H1 (cell line): Measurements from ENCODE around the gene GRID1. TPM values are rescaled to one million over a fixed set of nuclear protein-coding genes. Genes with fewer than 3 reads are reported as not detected.

Source experiments
- CTCF ChIA-PET: fragments of 300-600 bp; sonication (Branson Sonifier 250); formaldehyde crosslinking; loops from one replicate; lab custom pipeline; 2021; ENCODE audit not compliant: partially characterized antibody; lab: Charles Lee
- POLR2A ChIA-PET: fragments of 300-600 bp; sonication (Branson Sonifier 250); formaldehyde crosslinking; loops from one replicate; lab custom pipeline; 2021; ENCODE audit warnings: inconsistent platforms; ENCODE audit not compliant: partially characterized antibody; lab: Charles Lee
- DNase-seq, 2 experiments: peaks; one replicate each; pipeline versions ENCODE4 v3.0.0 to v3.0.0-alpha.2; 2010 to 2022; ENCODE audit warnings: low spot score in 2 of 2, low read depth in 1 of 2, mixed read lengths in 1 of 2
- FAIRE-seq: peaks from 2 replicates; lab custom pipeline; 2011; peaks lifted over from hg19 to GRCh38; lab: Jason Lieb, UNC
- H2AFZ ChIP-seq: 2 replicates; pipeline ENCODE4 v1.8.1; 2012; ENCODE audit warnings: low read length, inconsistent platforms
- H2AK5ac ChIP-seq: 2 replicates; pipeline ENCODE4 v1.6.1; 2013; ENCODE audit warnings: low read depth, low read length
- H2BK120ac ChIP-seq: replicated peaks from 2 replicates; pipeline ENCODE3; 2013; ENCODE audit warnings: low read depth, low read length, inconsistent platforms
- H2BK12ac ChIP-seq: 2 replicates; pipeline ENCODE4 v1.6.1; 2013; ENCODE audit warnings: low read depth, low read length
- H2BK15ac ChIP-seq: 2 replicates; pipeline ENCODE4 v1.6.1; 2013; ENCODE audit warnings: low read length
- H2BK20ac ChIP-seq: 2 replicates; pipeline ENCODE4 v1.6.1; 2013; ENCODE audit warnings: low read length
- H2BK5ac ChIP-seq: 2 replicates; pipeline ENCODE4 v1.6.1; 2013; ENCODE audit warnings: low read depth, low read length
- H3K14ac ChIP-seq: 2 replicates; pipeline ENCODE4 v1.6.1; 2013; ENCODE audit warnings: inconsistent platforms; ENCODE audit not compliant: insufficient read length
- H3K18ac ChIP-seq: 2 replicates; pipeline ENCODE4 v1.6.1; 2013; ENCODE audit warnings: low read length; ENCODE audit errors: extremely low read depth
- H3K23ac ChIP-seq: 2 replicates; pipeline ENCODE4 v1.6.1; 2013; ENCODE audit warnings: inconsistent platforms; ENCODE audit not compliant: insufficient read length
- H3K23me2 ChIP-seq: 2 replicates; pipeline ENCODE4 v1.6.1; 2013; ENCODE audit warnings: low read depth, low read length
- H3K27ac ChIP-seq: 2 replicates; pipeline ENCODE4 v1.6.1; 2011; ENCODE audit warnings: low read depth, low read length, inconsistent platforms
- H3K27me3 ChIP-seq, 4 experiments: replicated peaks in 1 of 4; 1 replicate in 1 of 4; 2 replicates in 3 of 4; pipeline versions ENCODE4 v1.6.1 to v1.8.1; 2011 to 2013; ENCODE audit warnings: low read length in 3 of 4, mild to moderate bottlenecking in 3 of 4, inconsistent platforms in 2 of 4, mixed read lengths in 2 of 4, moderate library complexity in 1 of 4; ENCODE audit not compliant: control insufficient read depth in 3 of 4, insufficient read depth in 3 of 4; ENCODE audit errors: extremely low read depth in 1 of 4
- H3K36me3 ChIP-seq, 4 experiments: 2 replicates each; pipeline versions ENCODE4 v1.6.1 to v1.8.1; 2011 to 2013; ENCODE audit warnings: mild to moderate bottlenecking in 4 of 4, low read length in 3 of 4, moderate library complexity in 2 of 4, control low read depth in 1 of 4, inconsistent platforms in 1 of 4; ENCODE audit not compliant: insufficient read depth in 4 of 4, control insufficient read depth in 2 of 4
- H3K4ac ChIP-seq: replicated peaks from 2 replicates; pipeline ENCODE3; 2013; ENCODE audit warnings: low read length, low read depth, mixed read lengths, inconsistent platforms; ENCODE audit not compliant: insufficient read length
- H3K4me1 ChIP-seq, 4 experiments: replicated peaks in 1 of 4; 1 replicate in 1 of 4; 2 replicates in 3 of 4; pipeline versions ENCODE4 v1.6.1 to v1.8.1; 2011 to 2013; ENCODE audit warnings: low read length in 3 of 4, inconsistent platforms in 2 of 4, mixed read lengths in 1 of 4; ENCODE audit not compliant: insufficient read depth in 4 of 4, control insufficient read depth in 3 of 4
- H3K4me2 ChIP-seq, 2 experiments: 2 replicates each; pipeline versions ENCODE4 v1.6.1 to v1.8.1; 2011 to 2013; ENCODE audit warnings: low read depth in 2 of 2, low read length in 2 of 2, control low read depth in 1 of 2, inconsistent platforms in 1 of 2, mild to moderate bottlenecking in 1 of 2; ENCODE audit not compliant: insufficient read depth in 1 of 2
- H3K4me3 ChIP-seq, 4 experiments: fragments of 200-600, 300-600 bp in 1 of 4; sonication (generic), shearing (Covaris generic), sonication (Bioruptor Twin) in 1 of 4; 2 replicates each; pipeline versions ENCODE4 v1.5.1 to v1.8.1; 2011 to 2016; ENCODE audit warnings: low read length in 4 of 4, low read depth in 3 of 4, control low read depth in 2 of 4, inconsistent platforms in 2 of 4, mild to moderate bottlenecking in 2 of 4, mixed read lengths in 1 of 4, moderate library complexity in 1 of 4; ENCODE audit not compliant: insufficient read depth in 2 of 4; ENCODE audit errors: extremely low read depth in 1 of 4
- H3K56ac ChIP-seq: replicated peaks from 2 replicates; pipeline ENCODE3; 2013; ENCODE audit warnings: low read depth, mild to moderate bottlenecking, mixed read lengths, low read length, inconsistent platforms; ENCODE audit not compliant: insufficient read length
- H3K79me1 ChIP-seq: 2 replicates; pipeline ENCODE4 v1.6.1; 2013; ENCODE audit warnings: low read depth, low read length, control low read depth
- H3K79me2 ChIP-seq, 2 experiments: 2 replicates each; pipeline versions ENCODE4 v1.6.1 to v1.8.1; 2012 to 2013; ENCODE audit warnings: low read length in 2 of 2, mild to moderate bottlenecking in 2 of 2, inconsistent platforms in 1 of 2; ENCODE audit not compliant: insufficient read depth in 2 of 2, control insufficient read depth in 1 of 2
- H3K9ac ChIP-seq, 4 experiments: replicated peaks in 1 of 4; 1 replicate in 1 of 4; 2 replicates in 3 of 4; pipeline versions ENCODE4 v1.6.1 to v1.8.1; 2011 to 2013; ENCODE audit warnings: low read depth in 3 of 4, low read length in 3 of 4, control low read depth in 2 of 4, mild to moderate bottlenecking in 2 of 4, moderate library complexity in 2 of 4, inconsistent platforms in 1 of 4; ENCODE audit errors: extremely low read depth in 1 of 4
- H3K9me3 ChIP-seq, 2 experiments: 2 replicates each; pipeline versions ENCODE4 v1.6.1 to v1.8.1; 2012 to 2013; ENCODE audit warnings: mild to moderate bottlenecking in 2 of 2, moderate library complexity in 2 of 2, control low read depth in 1 of 2, inconsistent platforms in 1 of 2, low read depth in 1 of 2, low read length in 1 of 2, mixed read lengths in 1 of 2; ENCODE audit not compliant: insufficient read depth in 2 of 2
- H4K20me1 ChIP-seq, 2 experiments: replicated peaks in 1 of 2; 2 replicates each; pipeline versions ENCODE3 to v1.8.1; 2011 to 2013; ENCODE audit warnings: inconsistent platforms in 2 of 2, low read length in 2 of 2, mild to moderate bottlenecking in 1 of 2; ENCODE audit not compliant: insufficient read depth in 2 of 2, control insufficient read depth in 1 of 2
- H4K5ac ChIP-seq: 2 replicates; pipeline ENCODE4 v1.6.1; 2013; ENCODE audit warnings: low read length, low read depth, mixed read lengths, inconsistent platforms; ENCODE audit not compliant: insufficient read length
- H4K8ac ChIP-seq: 2 replicates; pipeline ENCODE4 v1.8.0; 2013; ENCODE audit warnings: mild to moderate bottlenecking, moderate library complexity, low read length, inconsistent platforms; ENCODE audit not compliant: insufficient read depth; ENCODE audit errors: extremely low read depth
- H4K91ac ChIP-seq: replicated peaks from 2 replicates; pipeline ENCODE3; 2013; ENCODE audit warnings: low read length, mixed read lengths, inconsistent platforms; ENCODE audit not compliant: insufficient read length
- BACH1 ChIP-seq: IDR thresholded peaks from 2 replicates; pipeline ENCODE4 v1.6.1; 2012; ENCODE audit warnings: low read length, improper control_type of control experiment
- BCL11A ChIP-seq, 2 experiments: IDR thresholded peaks; one replicate each; pipeline ENCODE4 v1.6.1; 2011; ENCODE audit warnings: low read depth in 2 of 2, low read length in 2 of 2, mild to moderate bottlenecking in 2 of 2
- CBX5 ChIP-seq: fragments of 300-800, 300-1000 bp; sonication (generic); IDR thresholded peaks from 2 replicates; pipeline ENCODE4 v1.7.1; 2016; ENCODE audit warnings: antibody characterized with exemption, low read length, low read depth
- EGR1 ChIP-seq: IDR thresholded peaks from 2 replicates; pipeline ENCODE4 v1.6.1; 2011; ENCODE audit warnings: low read depth, low read length, borderline replicate concordance
- FOSL1 ChIP-seq: IDR thresholded peaks from 2 replicates; pipeline ENCODE4 v1.6.1; 2011; ENCODE audit warnings: mild to moderate bottlenecking, low read depth, low read length, moderate library complexity; ENCODE audit not compliant: insufficient read depth
- HDAC2 ChIP-seq, 2 experiments: fragments of 300-600 bp in 1 of 2; sonication (generic) in 1 of 2; IDR thresholded peaks; 2 replicates each; pipeline ENCODE4 v1.6.1; 2011 to 2012; ENCODE audit warnings: low read depth in 2 of 2, low read length in 2 of 2, mild to moderate bottlenecking in 2 of 2, moderate library complexity in 2 of 2, borderline replicate concordance in 1 of 2, inconsistent platforms in 1 of 2
- KDM4A ChIP-seq: IDR thresholded peaks from one replicate; pipeline ENCODE4 v1.7.1; 2012; ENCODE audit warnings: low read depth, mild to moderate bottlenecking, moderate library complexity, low read length, inconsistent platforms; ENCODE audit not compliant: severe bottlenecking
- KDM5A ChIP-seq: fragments of 200-600 bp; IDR thresholded peaks from 2 replicates; pipeline ENCODE4 v1.7.1; 2012; ENCODE audit warnings: mild to moderate bottlenecking, low read length, inconsistent platforms, mixed read lengths
- NRF1 ChIP-seq: IDR thresholded peaks from 2 replicates; pipeline ENCODE4 v1.6.1; 2011; ENCODE audit warnings: mild to moderate bottlenecking, low read depth, low read length, improper control_type of control experiment
- PHF8 ChIP-seq: fragments of 200-600 bp; sonication (generic); conservative IDR thresholded peaks from 2 replicates; pipeline ENCODE4 v1.7.1; 2012; ENCODE audit warnings: low read depth, mild to moderate bottlenecking, inconsistent platforms, low read length, moderate library complexity
- RFX5 ChIP-seq: IDR thresholded peaks from 2 replicates; pipeline ENCODE4 v1.6.1; 2011; ENCODE audit warnings: low read depth, low read length, improper control_type of control experiment, borderline replicate concordance
- RXRA ChIP-seq: IDR thresholded peaks from 2 replicates; pipeline ENCODE4 v1.6.1; 2011; ENCODE audit warnings: low read depth, mild to moderate bottlenecking, low read length, moderate library complexity; ENCODE audit not compliant: insufficient read depth
- SP2 ChIP-seq: IDR thresholded peaks from 2 replicates; pipeline ENCODE4 v1.6.1; 2012; ENCODE audit warnings: mild to moderate bottlenecking, low read length, inconsistent platforms
- SP4 ChIP-seq: IDR thresholded peaks from 2 replicates; pipeline ENCODE4 v1.6.1; 2012; ENCODE audit warnings: low read length, inconsistent platforms
- TBP ChIP-seq: IDR thresholded peaks from 2 replicates; pipeline ENCODE4 v1.6.1; 2011; ENCODE audit warnings: low read depth, low read length, improper control_type of control experiment
- YY1 ChIP-seq: IDR thresholded peaks from 2 replicates; pipeline ENCODE4 v1.6.1; 2011; ENCODE audit warnings: low read depth, mild to moderate bottlenecking, low read length
- WGBS, 2 experiments: shearing (Covaris generic) in 1 of 2; methylation state at CpG; one replicate each; pipeline versions ENCODE4 v1.1.6 to v1.1.7; 2013 to 2015; ENCODE audit warnings: low lambda C conversion rate in 2 of 2, mixed read lengths in 2 of 2, inconsistent platforms in 1 of 2, low coverage in 1 of 2, missing lambda C conversion rate in 1 of 2; ENCODE audit not compliant: insufficient replicate concordance in 2 of 2, insufficient coverage in 1 of 2, insufficient read length in 1 of 2; ENCODE audit errors: extremely low coverage in 1 of 2, missing lambda C conversion rate in 1 of 2; 5-methylcytosine and 5-hydroxymethylcytosine counted together
- polyA plus RNA-seq, 7 experiments: library from polyadenylated mRNA; depleted of rRNA in 3 of 7; stranded (reverse) in 5 of 7; unstranded in 2 of 7; fragments of >200 nt in 5 of 7; fragments of 200-250 nt in 2 of 7; gene quantifications; 1 replicate in 5 of 7; 2 replicates in 1 of 7; 4 replicates in 1 of 7; pipeline versions ENCODE4 v1.2.1 to v1.2.3, GENCODE V29; 2011 to 2013; ENCODE audit warnings: missing spikeins in 2 of 7, mixed read lengths in 2 of 7
- total RNA-seq: library from RNA; stranded (reverse); fragmentation: NEBNext Ultra II Directional; extraction: Animal tissue kit (Norgen Biotek cat#: 25700); gene quantifications from 2 replicates; pipeline ENCODE4 v1.2.1, GENCODE V29; 2021

Gene GRID1
- total and polyA plus RNA-seq, 2 of the 8 experiments (the other 6 are each of a cell fraction or from before 2014, with no cell fraction given), result 0.22 to 0.30 TPM

GRCh38 chr10:86045896-86046295, 320.7 kb downstream of the GRID1 start:
- FAIRE-seq (no peak), DNase-seq (no peak)
- H2AFZ ChIP-seq, result no peak overlapping the region
- CTCF ChIA-PET, result interaction anchor here (1.3 to 1.6 kb wide), 2 partner anchors 12 to 70 kb away, joined by 3 to 4 read pairs; no protein-coding TSS in a partner anchor
- H3K9ac ChIP-seq, result no peak overlapping the region
- no peaks in the 10 kb centered on the region for H3K36me3 ChIP-seq
- H2BK5ac ChIP-seq, result no peak overlapping the region
- no peak overlapping the region for H2BK12ac ChIP-seq
- no peak overlapping the region for H3K4me2 ChIP-seq
- no peaks in the 10 kb centered on the region for H3K27me3 ChIP-seq
- no peak overlapping the region for H3K4me3 ChIP-seq
- no peaks in the 10 kb centered on the region for H3K23me2 ChIP-seq
- H4K5ac ChIP-seq, result no peak overlapping the region
- no peak overlapping the region for H2AK5ac ChIP-seq
- H3K79me2 ChIP-seq, result no peaks in the 10 kb centered on the region
- H3K14ac ChIP-seq, result no peak overlapping the region
- no peak overlapping the region for H3K4ac ChIP-seq
- WGBS, 2 experiments, result 87% methylated on average over 5 of the region's 5 CpGs; no CpG with 5 or more reads in 1 of the 2 experiments
- no peak overlapping the region for H3K23ac ChIP-seq
- H3K4me1 ChIP-seq, result no peaks in the 10 kb centered on the region
- no peak overlapping the region for H2BK15ac ChIP-seq
- POLR2A ChIA-PET, result no interaction called here
- H3K27ac ChIP-seq, result no peak overlapping the region
- H3K79me1 ChIP-seq, result no peaks in the 10 kb centered on the region
- H3K56ac ChIP-seq, result no peak overlapping the region
- H2BK20ac ChIP-seq, result no peak overlapping the region
- H4K8ac ChIP-seq, result no peak overlapping the region
- no peak overlapping the region for H3K18ac ChIP-seq
- H3K9me3 ChIP-seq, result no peaks in the 10 kb centered on the region
- no peak overlapping the region for H2BK120ac ChIP-seq
- no peaks in the 10 kb centered on the region for H4K20me1 ChIP-seq
- H4K91ac ChIP-seq, result no peak overlapping the region
- TF ChIP-seq KDM5A, result no peak
- no peak for TF ChIP-seq BACH1
- no peak for TF ChIP-seq RXRA
- TF ChIP-seq NRF1, result no peak
- no peak for TF ChIP-seq KDM4A
- no peak for TF ChIP-seq YY1
- TF ChIP-seq BCL11A (IDR thresholded peaks at IDR 0.05; ENCODE audit: low read depth in 2 of 2, low read length in 2 of 2), result no peak
- TF ChIP-seq RFX5, result no peak
- TF ChIP-seq HDAC2 (IDR thresholded peaks at IDR 0.05; ENCODE audit: borderline replicate concordance in 1 of 2, low read depth in 2 of 2, low read length in 2 of 2), result no peak
- TF ChIP-seq PHF8, result no peak
- TF ChIP-seq TBP, result no peak
- no peak for TF ChIP-seq SP2
- TF ChIP-seq SP4, result no peak
- no peak for TF ChIP-seq CBX5
- TF ChIP-seq EGR1, result no peak
- TF ChIP-seq FOSL1, result no peak
